ENCODE measurements around the gene PLCL1.

DNA sequence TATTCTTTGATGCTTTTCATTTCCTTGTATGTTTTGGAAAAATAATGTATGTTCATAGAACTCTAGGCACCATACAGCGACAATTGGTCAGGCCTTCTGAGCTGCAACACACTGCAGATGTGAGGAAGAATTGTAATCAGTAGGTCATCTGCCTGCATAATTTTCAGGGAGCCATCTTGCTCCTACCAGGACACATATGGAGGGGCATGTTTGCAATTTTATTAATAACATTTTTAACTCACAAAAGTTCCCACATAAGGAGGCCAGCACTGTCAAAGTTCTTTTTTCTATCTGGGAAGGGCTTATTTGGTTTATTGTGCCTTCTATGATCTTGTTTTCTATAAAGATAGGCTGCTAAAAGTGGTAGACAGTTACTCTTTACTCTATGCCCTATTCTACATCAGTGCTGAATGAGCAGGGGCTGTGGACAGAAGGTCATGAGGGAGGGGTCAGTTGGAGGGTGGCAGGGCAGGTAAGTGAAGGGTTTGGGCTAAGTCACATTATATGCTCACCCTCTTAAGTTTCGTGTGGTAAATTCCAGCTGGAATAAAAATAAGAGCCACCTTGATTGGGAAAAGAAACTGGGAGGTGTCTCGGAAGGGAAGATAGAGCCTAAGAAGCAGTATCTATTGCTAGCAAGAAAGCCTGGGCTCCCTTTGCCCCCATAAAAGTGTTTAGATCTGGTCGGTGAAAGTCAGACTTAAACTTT lies 126.3 kb downstream of the PLCL1 start:
- TF ChIP-seq, protein P1, sequence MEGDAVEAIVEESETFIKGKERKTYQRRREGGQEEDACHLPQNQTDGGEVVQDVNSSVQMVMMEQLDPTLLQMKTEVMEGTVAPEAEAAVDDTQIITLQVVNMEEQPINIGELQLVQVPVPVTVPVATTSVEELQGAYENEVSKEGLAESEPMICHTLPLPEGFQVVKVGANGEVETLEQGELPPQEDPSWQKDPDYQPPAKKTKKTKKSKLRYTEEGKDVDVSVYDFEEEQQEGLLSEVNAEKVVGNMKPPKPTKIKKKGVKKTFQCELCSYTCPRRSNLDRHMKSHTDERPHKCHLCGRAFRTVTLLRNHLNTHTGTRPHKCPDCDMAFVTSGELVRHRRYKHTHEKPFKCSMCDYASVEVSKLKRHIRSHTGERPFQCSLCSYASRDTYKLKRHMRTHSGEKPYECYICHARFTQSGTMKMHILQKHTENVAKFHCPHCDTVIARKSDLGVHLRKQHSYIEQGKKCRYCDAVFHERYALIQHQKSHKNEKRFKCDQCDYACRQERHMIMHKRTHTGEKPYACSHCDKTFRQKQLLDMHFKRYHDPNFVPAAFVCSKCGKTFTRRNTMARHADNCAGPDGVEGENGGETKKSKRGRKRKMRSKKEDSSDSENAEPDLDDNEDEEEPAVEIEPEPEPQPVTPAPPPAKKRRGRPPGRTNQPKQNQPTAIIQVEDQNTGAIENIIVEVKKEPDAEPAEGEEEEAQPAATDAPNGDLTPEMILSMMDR (conservative IDR thresholded peaks at IDR 0.05 in 1 of 2, IDR thresholded peaks at IDR 0.05 in 1 of 2; ENCODE audit: extremely low read depth in 1 of 2, insufficient read depth in 1 of 2, low read depth in 1 of 2, low read length in 2 of 2), result no peak
- no peak for TF ChIP-seq EZH2 (IDR thresholded peaks at IDR 0.05; ENCODE audit: borderline replicate concordance, low read length)
